OCI-LY3 (cell line): ENCODE measurements around the gene SURF6.

ENCODE experiments used
- EZH2phosphoT487 ChIP-seq: fragments of 200-600 bp; shearing (Covaris generic); IDR thresholded peaks from 2 replicates; pipeline ENCODE4 v1.6.1; 2018; ENCODE audit warnings: antibody characterized with exemption, mixed run types, low read depth
- TF ChIP-seq, protein P1 (sequence below): fragments of 200-600, 300-600 bp; sonication (generic); IDR thresholded peaks from 2 replicates; pipeline ENCODE4 v1.5.1; 2014; ENCODE audit warnings: antibody characterized with exemption, low read length, low read depth

DNA sequence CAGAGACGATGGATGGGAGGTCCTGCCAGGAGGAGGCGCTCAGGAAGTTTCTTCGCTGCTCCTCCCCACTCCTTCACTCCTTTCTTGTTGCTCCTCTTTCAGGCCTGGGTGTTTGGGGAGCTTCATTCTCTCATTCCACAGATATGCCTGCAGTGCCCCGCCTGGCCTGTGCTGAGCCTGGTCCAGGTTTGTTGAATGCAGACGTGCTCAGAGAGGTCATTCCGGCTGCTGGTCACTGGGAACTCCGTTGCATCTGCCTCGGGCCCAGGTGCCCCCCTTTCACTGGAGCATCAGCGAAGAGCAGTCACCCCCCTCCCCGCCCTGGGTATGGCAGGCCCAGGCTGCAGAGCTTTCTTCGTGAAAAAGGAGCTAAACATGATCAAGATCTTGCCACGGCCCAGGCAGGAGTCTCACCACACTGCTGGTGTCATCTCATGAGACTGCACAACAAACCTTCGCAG lies 15.5 kb downstream of the SURF6 start:
- TF ChIP-seq, protein P1, sequence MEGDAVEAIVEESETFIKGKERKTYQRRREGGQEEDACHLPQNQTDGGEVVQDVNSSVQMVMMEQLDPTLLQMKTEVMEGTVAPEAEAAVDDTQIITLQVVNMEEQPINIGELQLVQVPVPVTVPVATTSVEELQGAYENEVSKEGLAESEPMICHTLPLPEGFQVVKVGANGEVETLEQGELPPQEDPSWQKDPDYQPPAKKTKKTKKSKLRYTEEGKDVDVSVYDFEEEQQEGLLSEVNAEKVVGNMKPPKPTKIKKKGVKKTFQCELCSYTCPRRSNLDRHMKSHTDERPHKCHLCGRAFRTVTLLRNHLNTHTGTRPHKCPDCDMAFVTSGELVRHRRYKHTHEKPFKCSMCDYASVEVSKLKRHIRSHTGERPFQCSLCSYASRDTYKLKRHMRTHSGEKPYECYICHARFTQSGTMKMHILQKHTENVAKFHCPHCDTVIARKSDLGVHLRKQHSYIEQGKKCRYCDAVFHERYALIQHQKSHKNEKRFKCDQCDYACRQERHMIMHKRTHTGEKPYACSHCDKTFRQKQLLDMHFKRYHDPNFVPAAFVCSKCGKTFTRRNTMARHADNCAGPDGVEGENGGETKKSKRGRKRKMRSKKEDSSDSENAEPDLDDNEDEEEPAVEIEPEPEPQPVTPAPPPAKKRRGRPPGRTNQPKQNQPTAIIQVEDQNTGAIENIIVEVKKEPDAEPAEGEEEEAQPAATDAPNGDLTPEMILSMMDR = no peak
- TF ChIP-seq EZH2phosphoT487 = no peak
